Retinal pigment epithelial cell (primary cell): ENCODE measurements around the gene CPPED1.

Experiments used
- DNase-seq: peaks from one replicate; pipeline ENCODE4 v3.0.0-alpha.2; 2010; ENCODE audit warnings: low read depth
- H3K4me3 ChIP-seq: 2 replicates; pipeline ENCODE4 v1.5.1; 2011; ENCODE audit warnings: mild to moderate bottlenecking, low read length, control low read depth, moderate library complexity
- TF ChIP-seq, protein P1 (sequence below): conservative IDR thresholded peaks from 2 replicates; pipeline ENCODE4 v1.5.1; 2011; ENCODE audit warnings: low read depth, low read length, control low read depth, inconsistent platforms

The CPPED1 gene

DNA sequence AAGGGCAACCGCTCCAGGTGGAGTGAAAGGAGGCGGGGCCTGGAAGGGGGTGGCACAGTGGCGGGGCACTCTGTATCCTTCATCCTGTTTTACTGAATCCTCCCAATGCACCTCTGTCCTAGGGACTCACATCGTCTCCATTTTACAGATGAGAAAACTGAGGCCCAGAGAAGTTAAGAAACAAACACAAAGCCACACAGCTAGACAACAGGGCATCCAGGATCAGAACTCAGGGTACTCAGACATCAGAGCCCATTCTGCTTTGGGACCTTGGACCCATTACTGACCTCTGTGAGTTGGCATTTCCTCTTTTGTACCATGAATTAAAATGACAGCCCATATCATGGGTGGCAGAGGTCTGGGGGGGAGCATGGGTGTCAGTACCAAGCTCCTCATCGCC is 129.2 kb downstream of the CPPED1 start:
- TF ChIP-seq, protein P1, sequence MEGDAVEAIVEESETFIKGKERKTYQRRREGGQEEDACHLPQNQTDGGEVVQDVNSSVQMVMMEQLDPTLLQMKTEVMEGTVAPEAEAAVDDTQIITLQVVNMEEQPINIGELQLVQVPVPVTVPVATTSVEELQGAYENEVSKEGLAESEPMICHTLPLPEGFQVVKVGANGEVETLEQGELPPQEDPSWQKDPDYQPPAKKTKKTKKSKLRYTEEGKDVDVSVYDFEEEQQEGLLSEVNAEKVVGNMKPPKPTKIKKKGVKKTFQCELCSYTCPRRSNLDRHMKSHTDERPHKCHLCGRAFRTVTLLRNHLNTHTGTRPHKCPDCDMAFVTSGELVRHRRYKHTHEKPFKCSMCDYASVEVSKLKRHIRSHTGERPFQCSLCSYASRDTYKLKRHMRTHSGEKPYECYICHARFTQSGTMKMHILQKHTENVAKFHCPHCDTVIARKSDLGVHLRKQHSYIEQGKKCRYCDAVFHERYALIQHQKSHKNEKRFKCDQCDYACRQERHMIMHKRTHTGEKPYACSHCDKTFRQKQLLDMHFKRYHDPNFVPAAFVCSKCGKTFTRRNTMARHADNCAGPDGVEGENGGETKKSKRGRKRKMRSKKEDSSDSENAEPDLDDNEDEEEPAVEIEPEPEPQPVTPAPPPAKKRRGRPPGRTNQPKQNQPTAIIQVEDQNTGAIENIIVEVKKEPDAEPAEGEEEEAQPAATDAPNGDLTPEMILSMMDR, result no peak
- no peak overlapping the region for H3K4me3 ChIP-seq
- DNase-seq, result no peak

GRCh38 chr16:12674071-12674470 is 129.6 kb downstream of the CPPED1 start:
- TF ChIP-seq, protein P1, result no peak
- H3K4me3 ChIP-seq, result no peak overlapping the region
- DNase-seq, result no peak

- no peak for DNase-seq
- no peak overlapping the region for H3K4me3 ChIP-seq
- TF ChIP-seq, protein P1, result no peak
These were observed 130.2 kb downstream of the CPPED1 start for GRCh38 chr16:12673466-12673865.

DNA sequence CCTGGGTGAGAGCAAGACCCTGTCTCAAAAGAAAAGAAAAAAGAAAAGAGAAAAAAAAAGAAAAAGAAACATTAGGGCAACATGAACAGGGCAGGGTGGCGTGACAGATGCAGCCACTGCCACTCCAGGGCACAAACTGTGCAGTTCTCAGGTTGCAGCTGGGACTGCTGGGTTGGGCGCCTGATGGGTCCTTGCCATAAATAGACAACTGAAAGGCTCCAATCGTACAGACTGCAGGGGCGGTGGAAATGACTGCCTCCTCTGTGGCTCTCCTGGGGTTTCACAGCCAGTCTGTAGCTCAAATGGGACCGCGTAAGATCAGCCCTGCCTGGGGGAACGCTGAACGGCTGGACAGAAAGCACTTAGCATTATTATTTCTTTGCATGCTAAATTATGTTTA is 130.7 kb downstream of the CPPED1 start:
- no peak overlapping the region for H3K4me3 ChIP-seq
- TF ChIP-seq, protein P1, result no peak
- DNase-seq, result no peak

DNA sequence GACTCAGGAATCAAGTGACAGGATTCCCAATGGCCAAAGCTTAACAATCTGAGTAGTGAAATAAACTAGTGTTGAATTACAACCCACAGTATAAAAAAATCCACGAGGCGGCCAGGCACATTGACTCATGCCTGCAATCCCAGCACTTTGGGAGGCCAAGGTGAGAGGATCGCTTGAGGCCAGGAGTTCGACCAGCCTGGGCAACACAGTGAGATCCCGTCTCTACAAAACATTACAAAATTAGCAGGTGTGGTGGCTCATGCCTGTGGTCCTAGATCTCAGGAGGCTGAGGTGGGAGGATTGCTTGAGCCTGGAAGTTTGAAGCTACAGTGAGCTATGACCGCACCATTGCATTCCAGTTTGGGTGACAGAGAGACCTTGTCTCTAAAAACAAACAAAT is 133.8 kb downstream of the CPPED1 start:
- DNase-seq, result no peak
- H3K4me3 ChIP-seq, result no peak overlapping the region
- TF ChIP-seq, protein P1, result no peak

DNA sequence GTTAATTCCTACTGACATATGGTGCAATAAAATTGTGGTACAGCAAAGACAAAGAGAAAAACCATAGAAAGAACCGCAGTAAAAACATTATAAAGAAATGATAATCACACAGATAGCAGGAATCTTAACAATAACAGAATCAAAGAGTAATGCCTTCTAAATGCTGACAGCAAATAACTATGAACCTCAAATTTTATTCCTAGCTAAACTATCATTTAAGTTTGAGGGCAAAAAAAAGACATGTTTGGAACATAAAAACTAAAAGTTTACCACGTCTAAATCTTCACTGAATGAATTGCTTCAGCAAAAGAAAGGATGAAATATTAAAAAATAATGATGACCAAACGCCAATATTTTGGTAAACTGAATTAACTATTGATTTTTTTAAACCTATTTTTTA is 135.8 kb downstream of the CPPED1 start:
- H3K4me3 ChIP-seq, result no peak overlapping the region
- TF ChIP-seq, protein P1, result no peak
- no peak for DNase-seq

- no peak for DNase-seq
- no peak overlapping the region for H3K4me3 ChIP-seq
- TF ChIP-seq, protein P1, result no peak
These were observed 139.4 kb downstream of the CPPED1 start for GRCh38 chr16:12664164-12664733.
